ENCODE data around the gene RFX2.
"Not testable (repeated sequence)": the region's sequence is repeated elsewhere in the genome, so short reads cannot be mapped to it uniquely, and the experiment has no call there.

RFX2 gene

GRCh38 chr19:5972355-5972731 lies 138.0 kb downstream of the RFX2 start:
- DNase-seq (ENCODE audit: low read depth, low spot score): no peak

GRCh38 chr19:5971714-5972354 lies 138.5 kb downstream of the RFX2 start:
- DNase-seq (ENCODE audit: low read depth, low spot score): no peak

GRCh38 chr19:5969476-5969875 lies 140.8 kb downstream of the RFX2 start:
- no peak for DNase-seq (ENCODE audit: low read depth, low spot score)

GRCh38 chr19:5968431-5969373 lies 141.6 kb downstream of the RFX2 start:
- DNase-seq (ENCODE audit: low read depth, low spot score): no peak

GRCh38 chr19:5967994-5968430 lies 142.3 kb downstream of the RFX2 start:
- no peak for DNase-seq (ENCODE audit: low read depth, low spot score)

GRCh38 chr19:5967571-5967970 lies 142.7 kb downstream of the RFX2 start:
- DNase-seq (ENCODE audit: low read depth, low spot score): no peak

- DNase-seq (ENCODE audit: low read depth, low spot score): no peak
Measured at GRCh38 chr19:5966941-5967340, 143.4 kb downstream of the RFX2 start.

- no peak for DNase-seq (ENCODE audit: low read depth, low spot score)
Measured at GRCh38 chr19:5966215-5966614, 144.1 kb downstream of the RFX2 start.

GRCh38 chr19:5964816-5965565 lies 145.3 kb downstream of the RFX2 start:
- DNase-seq (ENCODE audit: low read depth, low spot score): no peak

- no peak for DNase-seq (ENCODE audit: low read depth, low spot score)
Measured at GRCh38 chr19:5963855-5964254, 146.4 kb downstream of the RFX2 start.

GRCh38 chr19:5963259-5963658 lies 147.0 kb downstream of the RFX2 start:
- DNase-seq (ENCODE audit: low read depth, low spot score): not testable (repeated sequence)

GRCh38 chr19:5961969-5962945 lies 148.0 kb downstream of the RFX2 start:
- no peak for DNase-seq (ENCODE audit: low read depth, low spot score)

GRCh38 chr19:5961641-5961968 lies 148.7 kb downstream of the RFX2 start:
- not testable (repeated sequence) for DNase-seq (ENCODE audit: low read depth, low spot score)

GRCh38 chr19:5960005-5961001 lies 150.0 kb downstream of the RFX2 start:
- DNase-seq (ENCODE audit: low read depth, low spot score): no peak

GRCh38 chr19:5959260-5960004 lies 150.9 kb downstream of the RFX2 start:
- DNase-seq (ENCODE audit: low read depth, low spot score): no peak

GRCh38 chr19:5958851-5959122 lies 151.5 kb downstream of the RFX2 start:
- DNase-seq (ENCODE audit: low read depth, low spot score): no peak

GRCh38 chr19:5958074-5958850 lies 152.0 kb downstream of the RFX2 start:
- DNase-seq (ENCODE audit: low read depth, low spot score): no peak

- DNase-seq (ENCODE audit: low read depth, low spot score): no peak
Measured at GRCh38 chr19:5957170-5957569, 153.1 kb downstream of the RFX2 start.

- no peak for DNase-seq (ENCODE audit: low read depth, low spot score)
Measured at GRCh38 chr19:5956728-5957127, 153.6 kb downstream of the RFX2 start.

Measured in activated naive CD8-positive, alpha-beta T cell treated with anti-CD3 and anti-CD28 coated beads, Interleukin-2, amount 50 U/mL, for 16 hours (primary cell).